HepG2 (cell line): ENCODE measurements around the gene CLVS2. TPM values are rescaled to one million over a fixed set of nuclear protein-coding genes. Genes with fewer than 3 reads are reported as not detected.

ENCODE experiments used
- polyA plus RNA-seq, 8 experiments: library from polyadenylated mRNA; depleted of rRNA in 3 of 8; stranded (reverse) in 7 of 8; unstranded in 1 of 8; fragments of >200 nt; fragmentation: Illumina TruSeq in 4 of 8; extraction: Trizol in 4 of 8; gene quantifications; 2 replicates each; pipeline versions ENCODE4 v1.2.1 to v1.2.3, GENCODE V29; 2011 to 2016; ENCODE audit warnings: low read depth in 4 of 8, missing spikeins in 1 of 8, mixed read lengths in 1 of 8; ENCODE audit not compliant: insufficient read depth in 1 of 8
- total RNA-seq, 5 experiments: library from RNA; depleted of rRNA; stranded (reverse); fragments of >200 nt; fragmentation: Illumina TruSeq; extraction: Trizol; gene quantifications; 2 replicates each; pipeline ENCODE4 v1.2.3, GENCODE V29; 2016; ENCODE audit warnings: low read depth in 1 of 5

Gene CLVS2
- total and polyA plus RNA-seq, 2 of the 13 experiments (the other 11 are each of a cell fraction or from before 2014, with no cell fraction given): not detected

Other genes starting within 250 kb of the CLVS2 start
- gene FABP7, start 216.5 kb upstream of the CLVS2 start, total RNA-seq (2016; rRNA removed; fragmentation: Illumina TruSeq; extraction: Trizol): not detected in 2 replicates
- not detected in 2 replicates for gene FABP7, start 216.5 kb upstream of the CLVS2 start, polyA plus RNA-seq (2011; rRNA removed)
- 6.4 and 7.8 TPM in 2 replicates for gene SMPDL3A, start 207.0 kb upstream of the CLVS2 start, total RNA-seq (2016; rRNA removed; fragmentation: Illumina TruSeq; extraction: Trizol)
- gene SMPDL3A, start 207.0 kb upstream of the CLVS2 start, polyA plus RNA-seq (2011; rRNA removed): 17.3 and 21.0 TPM in 2 replicates